A673 (cell line): ENCODE measurements around the gene GLCCI1.

Experiments used
- CTCF ChIP-seq: fragments of 300-800, 200-600 bp; sonication (generic); conservative IDR thresholded peaks from 2 replicates; pipeline ENCODE4 v1.5.1; 2017; ENCODE audit warnings: low read depth, mild to moderate bottlenecking, antibody characterized with exemption, low read length, moderate library complexity, mixed read lengths
- EZH2 ChIP-seq: fragments of 200-600 bp; sonication (generic); IDR thresholded peaks from 2 replicates; pipeline ENCODE4 v1.6.1; 2017; ENCODE audit warnings: borderline replicate concordance, low read depth, mild to moderate bottlenecking, mixed read lengths, antibody characterized with exemption, low read length; ENCODE audit not compliant: poor library complexity, severe bottlenecking

DNA sequence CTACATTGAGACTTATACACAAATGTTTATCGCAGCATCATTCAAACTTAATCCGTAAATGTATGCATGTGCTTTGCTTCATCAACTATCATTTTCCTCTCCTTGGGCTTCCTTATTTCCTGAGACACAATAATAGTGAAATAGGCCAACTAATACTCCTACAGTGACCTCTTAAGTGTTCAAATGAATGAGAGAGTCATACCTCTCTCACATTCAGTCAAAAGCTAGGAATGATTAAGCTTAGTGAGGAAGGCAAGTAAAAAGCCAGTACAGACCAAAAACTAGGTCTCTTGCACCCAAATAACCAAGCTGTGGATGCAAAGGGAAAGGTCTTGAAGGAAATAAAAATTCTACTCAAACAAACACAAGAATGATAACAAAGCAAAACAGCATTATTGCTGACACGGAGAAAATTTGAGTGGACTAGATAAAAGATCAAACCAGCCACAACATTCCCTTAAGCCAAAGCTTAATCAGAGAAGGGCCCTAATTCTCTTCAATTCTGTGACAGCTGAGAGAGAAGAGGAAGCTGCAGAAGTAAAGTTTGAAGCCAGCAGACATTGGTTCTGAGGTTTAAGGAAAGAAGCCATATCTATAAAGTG lies 72.3 kb downstream of the GLCCI1 start:
- no peak for TF ChIP-seq CTCF
- no peak for TF ChIP-seq EZH2
